HepG2 (cell line): ENCODE measurements around the gene CMTM3. TPM values are rescaled to one million over a fixed set of nuclear protein-coding genes. Genes with fewer than 3 reads are reported as not detected.
A peak's percentile ranks its signal among the peaks of the same experiment; 100 is the strongest.

Experiments
- ATM ChIP-seq: fragments of 450-650 bp; IDR thresholded peaks from 2 replicates; pipeline ENCODE4 v1.7.1; 2017; ENCODE audit warnings: mild to moderate bottlenecking, borderline replicate concordance
- CREM ChIP-seq, 2 experiments: sonication (generic) in 1 of 2; formaldehyde crosslinking in 1 of 2; IDR thresholded peaks; 2 replicates each; pipeline versions ENCODE4 v1.4.0 to v1.6.1; 2016 to 2020; ENCODE audit warnings: antibody characterized with exemption in 1 of 2, mild to moderate bottlenecking in 1 of 2, missing genetic modification reagents in 1 of 2
- EP300 ChIP-seq, 3 experiments: sonication (generic) in 1 of 3; formaldehyde crosslinking in 1 of 3; IDR thresholded peaks; 2 replicates each; pipeline versions ENCODE4 v1.5.1 to v1.6.1; 2011 to 2020; ENCODE audit warnings: low read depth in 2 of 3, low read length in 2 of 3, borderline replicate concordance in 1 of 3, improper control_type of control experiment in 1 of 3, mild to moderate bottlenecking in 1 of 3, missing genetic modification reagents in 1 of 3, moderate library complexity in 1 of 3
- GLI4 ChIP-seq: sonication (generic); formaldehyde crosslinking; IDR thresholded peaks from 2 replicates; pipeline ENCODE4 v1.5.1; 2020; ENCODE audit warnings: missing genetic modification reagents, mild to moderate bottlenecking, moderate library complexity, borderline replicate concordance
- HNRNPUL1 ChIP-seq: fragments of 200-400 bp; formaldehyde crosslinking; IDR thresholded peaks from 2 replicates; pipeline ENCODE4 v1.6.1; 2017; ENCODE audit warnings: low read depth, mild to moderate bottlenecking, low read length, moderate library complexity
- KDM5A ChIP-seq: fragments of 200-600 bp; sonication (generic); IDR thresholded peaks from 2 replicates; pipeline ENCODE4 v1.7.0; 2018; ENCODE audit warnings: antibody characterized with exemption, mild to moderate bottlenecking, low read length, borderline replicate concordance
- NFATC3 ChIP-seq: sonication (generic); formaldehyde crosslinking; IDR thresholded peaks from 2 replicates; pipeline ENCODE4 v1.5.1; 2020; ENCODE audit warnings: mild to moderate bottlenecking, missing genetic modification reagents
- PREB ChIP-seq: sonication (generic); formaldehyde crosslinking; IDR thresholded peaks from 2 replicates; pipeline ENCODE4 v1.4.0; 2020; ENCODE audit warnings: missing genetic modification reagents
- SMC3 ChIP-seq: IDR thresholded peaks from 2 replicates; pipeline ENCODE4 v1.6.1; 2011; ENCODE audit warnings: low read length, improper control_type of control experiment
- TARDBP ChIP-seq: sonication (generic); formaldehyde crosslinking; IDR thresholded peaks from 2 replicates; pipeline ENCODE4 v1.8.0; 2022; ENCODE audit warnings: mild to moderate bottlenecking, missing genetic modification reagents
- THYN1 ChIP-seq: sonication (generic); formaldehyde crosslinking; IDR thresholded peaks from 2 replicates; pipeline ENCODE4 v1.8.1; 2023; ENCODE audit warnings: low read depth, mild to moderate bottlenecking, moderate library complexity, missing genetic modification reagents, borderline replicate concordance
- ZBTB14 ChIP-seq: sonication (generic); formaldehyde crosslinking; IDR thresholded peaks from 2 replicates; pipeline ENCODE4 v1.4.0; 2020; ENCODE audit warnings: missing genetic modification reagents
- ZNF225 ChIP-seq: sonication (generic); formaldehyde crosslinking; IDR thresholded peaks from 2 replicates; pipeline ENCODE4 v1.4.0; 2020; ENCODE audit warnings: mild to moderate bottlenecking, missing genetic modification reagents
- ZNF775 ChIP-seq: sonication (generic); formaldehyde crosslinking; IDR thresholded peaks from 2 replicates; pipeline ENCODE4 v1.4.0; 2020; ENCODE audit warnings: missing genetic modification reagents, mild to moderate bottlenecking, moderate library complexity, borderline replicate concordance
- ZNF781 ChIP-seq: sonication (generic); formaldehyde crosslinking; IDR thresholded peaks from 2 replicates; pipeline ENCODE4 v1.5.1; 2020; ENCODE audit warnings: borderline replicate concordance, mild to moderate bottlenecking, missing genetic modification reagents; ENCODE audit errors: not compliant biosample characterization
- ZSCAN31 ChIP-seq: sonication (generic); formaldehyde crosslinking; IDR thresholded peaks from 2 replicates; pipeline ENCODE4 v1.5.0; 2020; ENCODE audit warnings: low read depth, mild to moderate bottlenecking, missing genetic modification reagents
- polyA plus RNA-seq, 8 experiments: library from polyadenylated mRNA; depleted of rRNA in 3 of 8; stranded (reverse) in 7 of 8; unstranded in 1 of 8; fragments of >200 nt; fragmentation: Illumina TruSeq in 4 of 8; extraction: Trizol in 4 of 8; gene quantifications; 2 replicates each; pipeline versions ENCODE4 v1.2.1 to v1.2.3, GENCODE V29; 2011 to 2016; ENCODE audit warnings: low read depth in 4 of 8, missing spikeins in 1 of 8, mixed read lengths in 1 of 8; ENCODE audit not compliant: insufficient read depth in 1 of 8
- total RNA-seq, 5 experiments: library from RNA; depleted of rRNA; stranded (reverse); fragments of >200 nt; fragmentation: Illumina TruSeq; extraction: Trizol; gene quantifications; 2 replicates each; pipeline ENCODE4 v1.2.3, GENCODE V29; 2016; ENCODE audit warnings: low read depth in 1 of 5
- TF ChIP-seq, protein P1 (sequence below): sonication (generic); formaldehyde crosslinking; IDR thresholded peaks from 2 replicates; pipeline ENCODE4 v1.4.0; 2020; ENCODE audit warnings: missing genetic modification reagents, mild to moderate bottlenecking, borderline replicate concordance
- TF ChIP-seq, protein P2 (sequence below): sonication (generic); formaldehyde crosslinking; IDR thresholded peaks from 2 replicates; pipeline ENCODE4 v1.5.1; 2020; ENCODE audit warnings: missing genetic modification reagents, mild to moderate bottlenecking, borderline replicate concordance

Gene CMTM3
- total and polyA plus RNA-seq, 2 of the 13 experiments (the other 11 are each of a cell fraction or from before 2014, with no cell fraction given), result 29.2 to 48.7 TPM

- TF ChIP-seq THYN1 (CRISPR knock-in tag) (no peak), ZSCAN31 (CRISPR knock-in tag) (no peak; the same call in 1 of the 2 replicates), ATM (no peak), HNRNPUL1 (no peak), NFATC3 (CRISPR knock-in tag) (no peak), TARDBP (CRISPR knock-in tag) (no peak), SMC3 (no peak), CREM (IDR thresholded peaks at IDR 0.05) (no peak), CREM (CRISPR knock-in tag; IDR thresholded peaks at IDR 0.05) (no peak), KDM5A (no peak), PREB (CRISPR knock-in tag) (no peak), GLI4 (CRISPR knock-in tag) (peak; percentile 39; the same call in 1 of the 2 replicates), ZNF225 (CRISPR knock-in tag) (no peak), ZNF781 (CRISPR knock-in tag) (no peak), EP300 (IDR thresholded peaks at IDR 0.05; ENCODE audit: low read depth in 2 of 2, low read length in 2 of 2) (peak in 1 of 2 experiments; percentile 10; a peak in 1 of 4 replicates), EP300 (CRISPR knock-in tag; IDR thresholded peaks at IDR 0.05; ENCODE audit: borderline replicate concordance) (no peak), ZBTB14 (CRISPR knock-in tag) (peak; percentile 80), ZNF775 (CRISPR knock-in tag) (no peak)
- TF ChIP-seq, protein P1, sequence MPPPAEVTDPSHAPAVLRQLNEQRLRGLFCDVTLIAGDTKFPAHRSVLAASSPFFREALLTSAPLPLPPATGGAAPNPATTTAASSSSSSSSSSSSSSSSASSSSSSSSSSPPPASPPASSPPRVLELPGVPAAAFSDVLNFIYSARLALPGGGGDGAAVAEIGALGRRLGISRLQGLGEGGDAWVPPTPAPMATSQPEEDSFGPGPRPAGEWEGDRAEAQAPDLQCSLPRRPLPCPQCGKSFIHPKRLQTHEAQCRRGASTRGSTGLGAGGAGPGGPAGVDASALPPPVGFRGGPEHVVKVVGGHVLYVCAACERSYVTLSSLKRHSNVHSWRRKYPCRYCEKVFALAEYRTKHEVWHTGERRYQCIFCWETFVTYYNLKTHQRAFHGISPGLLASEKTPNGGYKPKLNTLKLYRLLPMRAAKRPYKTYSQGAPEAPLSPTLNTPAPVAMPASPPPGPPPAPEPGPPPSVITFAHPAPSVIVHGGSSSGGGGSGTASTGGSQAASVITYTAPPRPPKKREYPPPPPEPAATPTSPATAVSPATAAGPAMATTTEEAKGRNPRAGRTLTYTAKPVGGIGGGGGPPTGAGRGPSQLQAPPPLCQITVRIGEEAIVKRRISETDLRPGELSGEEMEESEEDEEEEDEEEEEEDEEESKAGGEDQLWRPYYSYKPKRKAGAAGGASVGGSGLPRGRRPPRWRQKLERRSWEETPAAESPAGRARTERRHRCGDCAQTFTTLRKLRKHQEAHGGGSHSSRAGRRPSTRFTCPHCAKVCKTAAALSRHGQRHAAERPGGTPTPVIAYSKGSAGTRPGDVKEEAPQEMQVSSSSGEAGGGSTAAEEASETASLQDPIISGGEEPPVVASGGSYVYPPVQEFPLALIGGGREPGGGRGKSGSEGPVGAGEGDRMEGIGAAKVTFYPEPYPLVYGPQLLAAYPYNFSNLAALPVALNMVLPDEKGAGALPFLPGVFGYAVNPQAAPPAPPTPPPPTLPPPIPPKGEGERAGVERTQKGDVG (CRISPR knock-in tag), result peak; percentile 87; the same call in 1 of the 2 replicates
- TF ChIP-seq, protein P2, sequence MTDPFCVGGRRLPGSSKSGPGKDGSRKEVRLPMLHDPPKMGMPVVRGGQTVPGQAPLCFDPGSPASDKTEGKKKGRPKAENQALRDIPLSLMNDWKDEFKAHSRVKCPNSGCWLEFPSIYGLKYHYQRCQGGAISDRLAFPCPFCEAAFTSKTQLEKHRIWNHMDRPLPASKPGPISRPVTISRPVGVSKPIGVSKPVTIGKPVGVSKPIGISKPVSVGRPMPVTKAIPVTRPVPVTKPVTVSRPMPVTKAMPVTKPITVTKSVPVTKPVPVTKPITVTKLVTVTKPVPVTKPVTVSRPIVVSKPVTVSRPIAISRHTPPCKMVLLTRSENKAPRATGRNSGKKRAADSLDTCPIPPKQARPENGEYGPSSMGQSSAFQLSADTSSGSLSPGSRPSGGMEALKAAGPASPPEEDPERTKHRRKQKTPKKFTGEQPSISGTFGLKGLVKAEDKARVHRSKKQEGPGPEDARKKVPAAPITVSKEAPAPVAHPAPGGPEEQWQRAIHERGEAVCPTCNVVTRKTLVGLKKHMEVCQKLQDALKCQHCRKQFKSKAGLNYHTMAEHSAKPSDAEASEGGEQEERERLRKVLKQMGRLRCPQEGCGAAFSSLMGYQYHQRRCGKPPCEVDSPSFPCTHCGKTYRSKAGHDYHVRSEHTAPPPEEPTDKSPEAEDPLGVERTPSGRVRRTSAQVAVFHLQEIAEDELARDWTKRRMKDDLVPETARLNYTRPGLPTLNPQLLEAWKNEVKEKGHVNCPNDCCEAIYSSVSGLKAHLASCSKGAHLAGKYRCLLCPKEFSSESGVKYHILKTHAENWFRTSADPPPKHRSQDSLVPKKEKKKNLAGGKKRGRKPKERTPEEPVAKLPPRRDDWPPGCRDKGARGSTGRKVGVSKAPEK (CRISPR knock-in tag), result no peak
Measured at GRCh38 chr16:66603537-66604375, 748 bp upstream of the CMTM3 start (continued).
